SKM-1 treated with dmso at 0.1 percent for 144 hours (cell line): ENCODE measurements around the gene FHIT.

ENCODE experiments used
- DNase-seq: peaks from one replicate; lab custom pipeline; 2025; ENCODE audit not compliant: unreplicated experiment; lab: John Stamatoyannopoulos, UW

The FHIT gene

GRCh38 chr3:60309539-60310268, 941.5 kb downstream of the FHIT start:
- no peak for DNase-seq

DNA sequence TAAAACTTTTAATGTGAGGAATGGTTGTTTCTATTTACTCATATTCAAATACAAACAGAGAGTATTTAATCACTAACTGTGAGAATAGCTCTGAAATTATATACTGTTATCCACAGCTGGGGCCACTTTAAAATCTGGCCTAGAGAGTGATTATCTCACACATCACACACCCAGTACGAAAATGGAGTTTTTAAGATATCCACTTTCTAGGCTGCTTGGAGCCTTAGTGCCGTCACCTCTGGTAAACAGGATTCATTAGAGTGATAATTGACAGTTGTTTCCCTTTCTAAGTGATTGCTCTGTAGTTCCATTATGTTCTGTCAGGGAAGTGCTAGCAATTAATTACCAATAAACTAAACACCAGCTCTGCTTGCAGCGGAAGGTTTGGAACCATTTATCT, 942.4 kb downstream of the FHIT start:
- DNase-seq = no peak

DNA sequence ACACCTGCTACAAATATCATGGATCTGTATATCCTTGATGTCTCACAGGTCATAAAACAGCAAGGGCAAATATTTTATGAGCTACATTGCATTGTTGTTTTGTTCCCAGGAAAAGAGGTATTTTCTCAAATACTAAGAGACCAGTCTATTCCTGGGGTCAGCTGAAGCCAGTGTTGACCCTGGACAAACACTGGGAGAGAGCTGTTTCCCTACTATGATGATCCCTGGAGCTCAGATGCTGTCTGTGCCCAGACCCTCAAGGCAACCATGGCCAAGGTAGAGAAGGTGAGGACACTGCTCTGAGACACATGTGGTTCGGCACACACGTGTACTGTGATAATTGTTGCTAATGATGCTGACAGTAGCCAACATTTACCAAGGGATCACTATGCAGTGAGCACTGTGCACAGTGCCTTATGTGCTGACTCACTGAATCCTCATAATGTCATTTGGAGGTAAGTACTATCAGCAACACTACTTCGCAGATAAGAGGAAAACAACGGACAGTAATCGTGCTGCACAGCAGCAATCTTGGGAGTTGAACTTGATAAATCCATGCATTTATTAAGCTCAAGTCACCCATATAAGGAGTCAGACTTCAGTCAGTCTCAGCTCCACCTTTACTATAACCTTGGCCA, 943.6 kb downstream of the FHIT start:
- no peak for DNase-seq

DNA sequence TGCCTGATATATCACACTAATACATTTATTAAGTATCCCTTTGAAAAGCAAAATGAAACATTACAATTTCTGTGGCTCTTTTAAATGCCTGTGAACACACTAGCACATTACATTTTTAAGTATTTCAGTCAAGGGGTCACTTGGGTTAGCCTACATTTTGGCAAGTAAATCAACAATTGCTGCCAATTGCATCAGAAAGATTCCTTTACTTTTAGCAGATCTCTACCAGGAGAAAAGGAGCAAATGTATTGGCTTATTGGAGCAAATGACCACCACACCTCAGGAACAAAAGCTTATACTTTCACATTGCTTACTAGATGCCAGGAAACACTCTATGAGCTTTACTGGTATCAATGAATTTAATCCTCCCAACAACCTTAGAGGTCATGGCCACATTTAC, 947.1 kb downstream of the FHIT start:
- DNase-seq = no peak

GRCh38 chr3:60303160-60303559, 948.1 kb downstream of the FHIT start:
- no peak for DNase-seq

DNA sequence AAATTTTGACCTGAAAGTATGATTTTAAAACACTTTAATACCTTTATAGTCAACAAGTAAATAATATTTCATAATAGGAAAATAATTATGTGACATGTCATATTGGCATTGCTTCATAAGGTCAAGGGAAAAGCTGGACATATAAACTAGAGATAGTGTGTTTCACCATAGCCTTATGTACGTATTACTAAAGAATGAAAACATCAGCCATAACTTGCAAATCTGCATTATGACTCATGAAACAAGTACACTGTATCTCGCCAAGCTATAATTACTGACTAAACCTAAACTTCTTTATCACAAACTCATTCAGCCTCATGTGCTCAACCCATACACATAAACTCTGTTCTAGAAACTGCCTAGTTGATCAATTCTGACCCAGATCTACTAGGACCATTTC, 950.1 kb downstream of the FHIT start:
- no peak for DNase-seq

DNA sequence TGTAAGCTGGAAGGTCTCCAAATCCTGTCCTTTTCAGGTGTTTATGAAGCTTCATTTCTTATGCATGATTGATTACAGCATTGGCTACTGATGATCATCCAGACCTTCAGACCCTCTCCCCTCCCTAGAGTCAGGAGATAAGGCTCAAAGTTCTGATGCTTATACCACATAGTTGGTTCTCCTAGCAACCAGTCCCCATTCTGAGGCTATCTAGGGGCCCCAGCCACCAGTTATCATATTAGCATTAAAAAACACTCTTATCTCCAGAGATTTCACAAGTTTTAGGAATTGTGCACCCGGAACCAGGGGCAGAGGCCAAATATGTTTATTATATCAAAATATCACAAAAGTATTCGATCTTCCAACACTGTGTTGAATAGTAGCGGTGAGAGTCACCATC, 953.1 kb downstream of the FHIT start:
- DNase-seq = no peak

GRCh38 chr3:60294181-60294580, 957.1 kb downstream of the FHIT start:
- DNase-seq = no peak

GRCh38 chr3:60291115-60291514, 960.1 kb downstream of the FHIT start:
- no peak for DNase-seq

GRCh38 chr3:60290122-60290492, 961.1 kb downstream of the FHIT start:
- no peak for DNase-seq

DNA sequence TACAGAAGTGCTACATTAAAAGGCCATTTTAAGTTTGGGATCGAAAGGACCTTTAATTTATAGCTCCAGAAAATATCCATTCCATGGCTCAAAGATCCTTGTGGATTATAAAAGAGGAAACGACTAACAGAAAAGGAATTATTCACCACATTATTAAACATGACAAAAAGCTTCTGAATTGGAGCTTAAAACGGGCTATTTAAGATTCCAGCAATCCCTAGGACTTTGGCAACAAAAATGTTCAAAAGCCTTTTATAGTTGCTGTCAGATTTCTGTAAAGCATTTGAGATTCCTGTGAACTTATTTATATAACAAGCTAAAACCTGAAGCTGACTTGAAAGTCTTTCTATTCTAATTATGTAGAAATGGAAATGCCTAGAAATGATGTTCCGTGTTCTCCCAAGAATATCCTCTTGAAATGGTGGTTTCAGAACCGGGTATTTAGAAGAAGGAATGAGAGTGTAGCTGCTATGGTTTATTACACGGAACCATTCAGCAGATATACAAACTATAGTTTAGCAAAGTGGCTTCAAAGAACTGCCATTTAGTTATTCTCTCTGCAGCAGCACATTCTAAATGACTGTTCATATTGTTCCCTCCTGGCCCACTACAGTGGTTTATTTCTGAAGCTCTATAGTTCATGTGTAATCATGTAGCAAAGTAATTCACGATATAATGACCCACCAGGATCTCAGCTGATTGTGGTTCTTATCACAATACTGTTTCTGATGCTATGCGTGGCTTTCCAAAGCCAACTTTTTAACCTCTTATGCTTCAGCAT, 961.7 kb downstream of the FHIT start:
- DNase-seq = no peak

DNA sequence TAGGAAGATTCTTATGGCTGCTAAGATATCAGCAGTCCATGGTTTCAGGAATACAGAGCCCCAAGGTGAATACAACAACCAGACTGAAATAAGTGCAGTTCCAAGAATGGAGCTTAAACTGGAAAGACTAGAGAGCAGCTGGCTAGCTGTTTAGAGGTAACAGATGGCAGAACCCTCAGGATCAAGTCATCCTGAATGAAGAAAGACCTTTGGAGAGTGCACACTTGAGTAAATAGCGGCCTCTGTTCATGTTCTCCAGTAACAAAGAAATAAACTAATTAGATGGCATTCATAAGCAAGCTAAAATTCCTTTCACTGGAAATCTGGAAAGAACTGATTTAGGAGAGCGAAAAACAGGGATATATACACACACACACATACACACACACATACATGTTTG, 968.4 kb downstream of the FHIT start:
- no peak for DNase-seq

GRCh38 chr3:60281970-60282369, 969.3 kb downstream of the FHIT start:
- no peak for DNase-seq

- no peak for DNase-seq
Observed at GRCh38 chr3:60277361-60277800, 973.9 kb downstream of the FHIT start.

DNA sequence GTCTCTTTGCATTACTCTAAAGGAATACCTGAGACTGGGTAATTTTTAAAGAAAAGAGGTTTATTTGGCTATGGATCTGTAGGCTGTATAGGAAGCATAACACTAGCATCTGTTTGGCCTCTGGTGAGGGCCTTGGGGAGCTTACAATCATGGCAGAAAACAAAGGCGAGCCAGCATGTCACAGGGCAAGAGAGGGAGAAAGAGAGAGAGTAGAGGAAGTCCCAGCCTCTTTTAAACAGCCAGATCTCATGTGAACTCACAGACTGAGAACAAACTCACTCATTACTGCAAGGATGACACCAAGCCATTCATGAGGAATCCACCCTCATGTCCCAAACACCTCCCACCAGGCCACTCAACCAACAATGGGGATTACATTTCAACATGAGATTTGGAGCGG, 974.6 kb downstream of the FHIT start:
- DNase-seq = no peak

- DNase-seq = no peak
Observed at GRCh38 chr3:60274646-60275045, 976.6 kb downstream of the FHIT start.

- DNase-seq = no peak
Observed at GRCh38 chr3:60274098-60274497, 977.2 kb downstream of the FHIT start.

DNA sequence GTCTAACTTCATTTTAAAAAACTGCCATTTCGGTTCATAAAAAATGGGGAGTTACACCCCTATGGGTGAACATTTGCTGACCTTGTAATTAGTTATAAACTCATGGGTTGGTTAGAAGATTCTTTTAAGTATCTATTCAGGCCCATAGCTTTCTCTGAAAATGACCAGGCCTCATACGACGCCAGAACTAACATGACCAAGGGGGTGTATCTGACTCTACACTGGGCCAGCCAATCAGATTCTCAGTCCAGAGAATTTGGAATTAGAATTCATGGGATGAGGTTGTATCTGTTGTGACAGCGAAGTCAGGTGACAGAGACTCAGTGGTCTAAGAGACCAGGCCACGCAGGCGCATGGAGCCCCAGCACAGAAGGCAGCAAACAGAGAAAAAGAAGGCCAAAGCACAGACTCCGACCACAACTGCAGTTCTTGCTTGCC, 981.4 kb downstream of the FHIT start:
- no peak for DNase-seq

DNA sequence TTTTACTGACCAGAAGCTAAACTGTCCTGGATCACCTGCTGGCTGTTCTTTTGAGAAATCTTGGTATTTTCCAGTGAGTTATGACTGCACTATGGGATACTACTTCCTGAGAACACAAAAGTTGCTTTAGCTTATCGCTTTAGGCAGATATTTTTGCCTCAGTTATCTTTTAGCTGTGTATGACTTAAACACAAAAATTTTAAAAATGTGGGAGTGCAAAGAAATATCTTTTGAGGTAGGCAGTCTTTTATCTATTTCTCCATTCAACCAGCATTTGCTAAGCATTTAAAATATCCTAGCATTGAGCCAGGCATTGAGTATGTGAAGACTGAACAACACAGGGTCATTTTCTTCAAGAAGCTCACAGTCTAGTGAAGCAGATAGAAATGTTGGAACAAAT, 981.9 kb downstream of the FHIT start:
- DNase-seq = no peak

- DNase-seq = no peak
Observed at GRCh38 chr3:60268123-60268522, 983.1 kb downstream of the FHIT start.

GRCh38 chr3:60266444-60266843, 984.8 kb downstream of the FHIT start:
- no peak for DNase-seq

GRCh38 chr3:60263191-60263590, 988.1 kb downstream of the FHIT start:
- no peak for DNase-seq
